Brain microvascular endothelial cell (primary cell): ENCODE measurements around the gene TJP3.

ENCODE experiments used
- DNase-seq: peaks from one replicate; pipeline ENCODE4 v3.0.0-alpha.2; 2020
- H3K27ac ChIP-seq: fragments of 250-450 bp; sonication (Bioruptor Pico); 2 replicates; pipeline ENCODE4 v1.5.1; 2020; ENCODE audit warnings: mild to moderate bottlenecking, moderate library complexity
- H3K27me3 ChIP-seq: fragments of 250-450 bp; sonication (Bioruptor Pico); replicated peaks from 2 replicates; pipeline ENCODE4 v1.5.1; 2020; ENCODE audit warnings: mild to moderate bottlenecking
- H3K36me3 ChIP-seq: fragments of 250-450 bp; sonication (Bioruptor Pico); replicated peaks from 2 replicates; pipeline ENCODE4 v1.5.1; 2020; ENCODE audit warnings: mild to moderate bottlenecking
- H3K4me3 ChIP-seq: 2 replicates; pipeline ENCODE4 v1.5.1; 2011; ENCODE audit warnings: low read depth, mild to moderate bottlenecking, control low read depth, low read length, moderate library complexity
- in situ Hi-C: cut with HindIII; loops from 2 replicates; pipeline ENCODE4 v1.10.0; 2017; ENCODE audit warnings: low sequenced_read_pairs, low pct_ligation_motif_present
- TF ChIP-seq, protein P1 (sequence below): IDR thresholded peaks from 2 replicates; pipeline ENCODE4 v1.5.1; 2011; ENCODE audit warnings: low read depth, mild to moderate bottlenecking, moderate library complexity, low read length, control low read depth, inconsistent platforms; ENCODE audit errors: missing control alignments

TJP3 gene

DNA sequence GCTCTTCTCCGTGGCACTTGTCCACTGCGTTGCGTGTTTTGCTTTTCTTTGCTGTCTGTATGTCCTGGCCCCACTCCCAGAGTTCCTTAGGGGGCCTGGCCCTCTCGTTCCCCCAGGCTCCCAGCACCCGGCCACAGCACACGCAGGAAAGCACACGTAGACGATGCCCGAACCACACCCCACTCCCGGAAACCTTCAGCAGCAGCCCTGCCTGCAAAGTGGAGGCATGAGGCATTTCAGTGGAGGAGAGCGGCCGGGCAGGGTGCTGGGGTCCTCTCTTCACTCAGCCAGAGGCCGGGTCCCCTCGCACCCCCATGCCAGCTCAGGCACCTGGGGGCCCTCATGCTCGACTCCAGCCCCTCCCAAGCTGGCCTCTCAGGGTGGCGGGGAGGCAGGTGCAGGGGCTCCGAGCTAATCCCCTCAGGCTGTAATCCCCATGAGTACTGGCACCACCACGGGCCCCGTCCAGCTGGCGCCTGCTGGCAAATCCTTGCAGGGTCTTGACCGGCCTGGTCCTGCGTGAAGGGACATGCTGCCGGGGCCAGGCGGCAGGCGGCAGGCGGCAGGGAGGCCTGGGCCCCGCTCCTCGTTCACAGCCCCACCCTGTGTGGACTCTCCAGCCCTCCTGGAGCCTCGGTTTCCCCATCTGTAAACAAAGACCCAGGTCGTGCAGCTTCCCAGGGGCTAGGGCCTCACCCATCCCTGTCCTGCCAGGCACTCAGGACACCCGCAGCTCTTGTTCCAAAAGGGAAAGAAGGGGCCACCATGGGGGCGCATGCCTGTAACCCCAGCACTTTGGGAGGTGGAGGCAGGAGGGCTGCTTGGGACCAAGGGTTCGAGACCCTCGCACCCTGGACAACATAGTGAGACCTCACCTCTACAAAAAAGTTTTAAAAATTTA is 14.9 kb upstream of the TJP3 start:
- no peaks in the 10 kb centered on the region for H3K27me3 ChIP-seq
- in situ Hi-C loops, result no loop called here
- no peak overlapping the region for H3K4me3 ChIP-seq
- TF ChIP-seq, protein P1, sequence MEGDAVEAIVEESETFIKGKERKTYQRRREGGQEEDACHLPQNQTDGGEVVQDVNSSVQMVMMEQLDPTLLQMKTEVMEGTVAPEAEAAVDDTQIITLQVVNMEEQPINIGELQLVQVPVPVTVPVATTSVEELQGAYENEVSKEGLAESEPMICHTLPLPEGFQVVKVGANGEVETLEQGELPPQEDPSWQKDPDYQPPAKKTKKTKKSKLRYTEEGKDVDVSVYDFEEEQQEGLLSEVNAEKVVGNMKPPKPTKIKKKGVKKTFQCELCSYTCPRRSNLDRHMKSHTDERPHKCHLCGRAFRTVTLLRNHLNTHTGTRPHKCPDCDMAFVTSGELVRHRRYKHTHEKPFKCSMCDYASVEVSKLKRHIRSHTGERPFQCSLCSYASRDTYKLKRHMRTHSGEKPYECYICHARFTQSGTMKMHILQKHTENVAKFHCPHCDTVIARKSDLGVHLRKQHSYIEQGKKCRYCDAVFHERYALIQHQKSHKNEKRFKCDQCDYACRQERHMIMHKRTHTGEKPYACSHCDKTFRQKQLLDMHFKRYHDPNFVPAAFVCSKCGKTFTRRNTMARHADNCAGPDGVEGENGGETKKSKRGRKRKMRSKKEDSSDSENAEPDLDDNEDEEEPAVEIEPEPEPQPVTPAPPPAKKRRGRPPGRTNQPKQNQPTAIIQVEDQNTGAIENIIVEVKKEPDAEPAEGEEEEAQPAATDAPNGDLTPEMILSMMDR, result no peak
- peaks cover 7% of the 10 kb centered on the region for H3K36me3 ChIP-seq
- H3K27ac ChIP-seq, result no peak overlapping the region
- DNase-seq, result no peak

DNA sequence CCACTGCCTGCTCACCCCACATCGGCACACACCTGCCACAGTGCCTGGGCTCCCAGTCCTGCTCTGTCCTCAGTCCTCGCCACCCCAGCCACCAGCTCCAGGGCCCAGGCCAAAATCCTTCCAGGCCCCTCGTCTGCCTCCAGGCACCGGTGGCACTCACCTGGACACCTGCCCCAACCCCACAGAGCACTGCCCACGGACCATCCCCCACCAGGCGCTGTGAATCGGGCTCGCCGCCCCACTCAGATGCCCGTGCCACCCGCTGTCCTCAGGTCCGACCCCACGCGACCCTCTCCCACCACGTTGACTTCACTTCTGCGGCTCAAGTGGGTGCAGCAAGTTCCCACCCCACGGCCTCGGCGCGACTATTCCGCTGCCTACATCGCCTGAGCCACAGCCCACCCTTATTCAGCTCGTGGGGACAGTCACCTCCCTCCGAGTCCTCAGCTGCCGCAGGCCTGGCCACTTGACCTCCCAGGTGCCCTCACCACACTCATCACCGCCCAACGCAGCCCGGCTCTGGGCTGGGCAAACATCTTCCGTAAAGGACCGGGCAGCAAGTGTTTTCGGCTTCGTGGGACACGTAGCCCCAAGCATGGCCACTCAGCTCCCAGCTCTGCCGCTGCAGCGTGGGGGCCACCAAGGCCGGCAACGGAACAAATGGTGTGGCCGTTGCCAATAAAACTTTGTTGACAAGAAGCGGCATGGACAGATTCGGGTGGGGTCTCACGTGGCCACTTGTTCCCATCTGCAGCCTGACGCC is 13.6 kb upstream of the TJP3 start:
- TF ChIP-seq, protein P1, result no peak
- no peaks in the 10 kb centered on the region for H3K27me3 ChIP-seq
- H3K36me3 ChIP-seq, result peaks cover 7% of the 10 kb centered on the region
- no peak overlapping the region for H3K4me3 ChIP-seq
- no peak overlapping the region for H3K27ac ChIP-seq
- no peak for DNase-seq
- in situ Hi-C loops, result no loop called here

DNA sequence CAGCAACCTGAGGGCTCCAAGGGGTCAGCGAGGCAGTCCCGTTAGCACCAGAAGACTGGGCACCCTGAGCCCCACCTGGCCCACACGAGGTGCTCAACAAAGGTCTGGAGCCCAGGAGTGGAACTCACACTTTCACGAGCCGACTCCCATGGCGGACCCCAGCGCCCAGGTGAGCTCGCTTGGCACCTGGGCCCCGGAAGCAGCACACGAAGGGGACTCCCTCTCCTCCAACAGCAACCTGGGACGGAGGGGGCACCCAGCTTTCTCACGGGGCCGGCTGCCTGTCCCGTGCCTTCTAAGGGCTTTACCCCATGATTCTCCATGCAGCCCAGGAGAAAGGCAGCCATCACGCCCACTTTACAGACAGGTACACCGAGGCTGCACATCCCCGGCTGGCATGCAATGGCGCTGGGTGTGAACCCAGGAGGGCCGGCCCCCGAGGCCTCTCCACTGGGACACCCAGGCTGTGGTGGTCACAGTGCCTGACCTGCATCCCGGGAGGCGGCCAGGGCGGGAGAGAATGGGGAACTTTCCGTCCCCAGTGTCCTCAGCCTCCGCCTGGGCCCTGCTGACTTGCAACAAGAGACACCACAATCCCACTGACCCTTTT is 13.0 kb upstream of the TJP3 start:
- Histone ChIP-seq H3K4me3 (no peak overlapping the region), H3K27ac (no peak overlapping the region), H3K36me3 (peaks cover 7% of the 10 kb centered on the region), H3K27me3 (no peaks in the 10 kb centered on the region)
- no peak for DNase-seq
- TF ChIP-seq, protein P1, result no peak
- in situ Hi-C loops, result no loop called here

GRCh38 chr19:3695986-3696659 is 12.1 kb upstream of the TJP3 start:
- in situ Hi-C loops, result no loop called here
- H3K36me3 ChIP-seq, result peaks cover 3% of the 10 kb centered on the region
- no peaks in the 10 kb centered on the region for H3K27me3 ChIP-seq
- DNase-seq, result no peak
- TF ChIP-seq, protein P1, result no peak
- no peak overlapping the region for H3K27ac ChIP-seq
- H3K4me3 ChIP-seq, result no peak overlapping the region

DNA sequence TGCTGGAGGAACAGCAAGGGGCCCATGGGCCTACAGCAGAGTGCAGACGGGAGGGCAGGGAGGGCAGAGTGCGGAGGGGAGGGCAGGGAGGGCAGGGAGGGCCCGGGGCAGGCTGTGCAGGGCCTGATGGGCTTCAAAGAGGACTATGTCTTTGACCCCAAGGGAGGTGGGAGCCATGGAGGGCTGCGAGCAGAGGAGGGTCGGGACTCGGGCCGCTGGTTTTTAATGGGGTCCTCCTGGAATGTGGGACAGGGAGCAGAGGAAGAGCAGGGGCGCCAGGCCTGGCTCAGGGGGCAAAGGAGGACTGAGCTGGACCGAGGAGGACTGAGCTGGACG is 11.6 kb upstream of the TJP3 start:
- H3K27ac ChIP-seq, result no peak overlapping the region
- no peak overlapping the region for H3K4me3 ChIP-seq
- TF ChIP-seq, protein P1, result no peak
- no peak for DNase-seq
- H3K36me3 ChIP-seq, result peaks cover 3% of the 10 kb centered on the region
- H3K27me3 ChIP-seq, result no peaks in the 10 kb centered on the region
- in situ Hi-C loops, result no loop called here
